Right cardiac atrium (tissue), 5 donors: ENCODE measurements around the gene ZNF74. TPM values are rescaled to one million over a fixed set of nuclear protein-coding genes. Genes with fewer than 3 reads are reported as not detected.

Source experiments
- ATAC-seq, 2 donors: fragments of 200-7000 bp; cut with Tn5 transposase; one replicate each; pipeline versions ENCODE4 v1.8.0 to v1.9.1; 2020; ENCODE audit warnings: moderate library complexity in 2 of 2, mild to moderate bottlenecking in 1 of 2
- DNase-seq, 3 donors: peaks; one replicate each; pipeline ENCODE4 v3.0.0-alpha.2; 2020
- H3K27ac ChIP-seq: one replicate; pipeline ENCODE4 v1.5.1; 2013; ENCODE audit warnings: mild to moderate bottlenecking, low read length, control low read depth, moderate library complexity
- H3K27me3 ChIP-seq: one replicate; pipeline ENCODE4 v1.6.1; 2013; ENCODE audit not compliant: control insufficient read depth, insufficient read depth
- H3K4me1 ChIP-seq: one replicate; pipeline ENCODE4 v1.6.1; 2013; ENCODE audit warnings: low read length; ENCODE audit not compliant: control insufficient read depth, insufficient read depth
- H3K4me3 ChIP-seq: one replicate; pipeline ENCODE4 v1.5.1; 2013; ENCODE audit warnings: low read length, control low read depth
- H3K9me3 ChIP-seq: one replicate; pipeline ENCODE4 v1.6.1; 2013; ENCODE audit warnings: low read length; ENCODE audit not compliant: control insufficient read depth
- WGBS: extraction: QIAGEN DNeasy Blood & Tissue Kit; methylation state at CpG from one replicate; pipeline ENCODE4 v1.1.7; 2013; 5-methylcytosine and 5-hydroxymethylcytosine counted together
- intact Hi-C, 4 donors: fragments of 100-400 bp; cut with DNase I; formaldehyde crosslinking; loops; one replicate each; pipeline versions ENCODE4 v1.11.0 to v1.14.0; 2022 to 2023
- polyA plus RNA-seq: library from polyadenylated mRNA; stranded (reverse); fragments of 200-250 nt; gene quantifications from one replicate; pipeline ENCODE4 v1.2.3, GENCODE V29; 2013
- total RNA-seq, 4 donors: library from RNA; stranded (reverse); fragmentation: NEBNext Ultra II Directional; extraction: Animal tissue kit (Norgen Biotek cat#: 25700); gene quantifications; one replicate each; pipeline ENCODE4 v1.2.1, GENCODE V29; 2021
- donor health status: healthy with polysubstance abuse.
- donor health status: DM: no; HTN: yes; CAD: no.
- donor health status: DM: no; HTN: no; CAD: no.
- donor health status: DM: no; HTN: yes; CAD: no; lungs with severe emphysema.
- donor health status: DM: yes; HTN: yes; CAD: no.

ZNF74 gene
- total and polyA plus RNA-seq, 5 donors = 3.5 to 6.5 (median 5.7) TPM

DNA sequence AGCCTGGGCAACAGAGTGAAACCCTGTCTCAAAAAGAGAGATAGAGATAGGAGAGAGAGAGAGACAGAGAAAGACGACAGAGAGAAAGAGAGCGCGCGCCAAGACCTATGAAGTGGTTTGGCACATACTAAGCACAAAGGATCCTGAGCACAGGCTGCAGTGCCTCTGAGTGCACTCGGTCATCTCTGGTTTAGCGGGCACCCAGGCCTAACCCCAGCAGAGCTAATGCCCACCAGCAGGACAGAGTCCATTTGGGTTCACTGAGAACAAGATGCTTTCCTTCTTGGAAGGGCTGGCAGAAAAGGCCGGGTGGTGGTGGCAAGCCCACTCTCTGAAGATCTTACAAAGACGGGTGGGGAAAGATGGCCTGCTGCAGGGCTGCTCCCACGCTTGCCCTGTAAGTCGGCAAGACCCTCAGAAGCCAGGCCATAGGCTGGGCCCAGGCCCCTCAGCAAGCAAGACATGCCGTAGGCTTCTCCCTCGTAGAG lies 40.4 kb downstream of the ZNF74 start:
- WGBS = 84% methylated on average over 12 of the region's 12 CpGs
- Histone ChIP-seq H3K9me3 (no peaks in the 10 kb centered on the region), H3K27me3 (no peaks in the 10 kb centered on the region), H3K4me3 (no peak overlapping the region), H3K4me1 (no peaks in the 10 kb centered on the region), H3K27ac (no peak overlapping the region)
- DNase-seq = no peak
- no peak for ATAC-seq
- intact Hi-C loops = loop anchor here in 1 of 4 donors (10.0 kb wide), 1 partner anchor 60 kb away; the partner anchor contains the start of gene KLHL22

DNA sequence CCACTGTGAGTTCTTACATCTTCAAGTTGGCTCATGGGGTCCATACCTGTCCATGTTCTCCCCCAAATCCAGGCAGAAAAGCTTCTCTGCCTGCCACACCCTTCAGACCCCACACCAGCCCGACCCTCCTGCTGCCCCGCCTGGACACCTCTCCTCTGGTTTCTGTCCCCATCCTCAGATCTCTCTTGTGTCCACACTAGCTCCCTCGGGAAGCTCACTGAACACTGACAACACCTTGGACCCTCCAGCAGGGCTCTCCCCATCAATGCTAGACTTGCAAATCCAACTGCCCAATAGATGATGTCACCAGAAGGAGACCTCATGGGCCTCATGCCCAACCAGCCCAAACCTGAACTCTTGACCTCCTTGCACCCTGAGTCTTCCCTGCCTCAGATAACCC lies 40.8 kb downstream of the ZNF74 start:
- no peak for DNase-seq
- intact Hi-C loops = loop anchor here in 1 of 4 donors (10.0 kb wide), 1 partner anchor 60 kb away; the partner anchor contains the start of gene KLHL22
- no peak for ATAC-seq
- no peaks in the 10 kb centered on the region for H3K4me1 ChIP-seq
- no peak overlapping the region for H3K27ac ChIP-seq
- no peak overlapping the region for H3K4me3 ChIP-seq
- H3K9me3 ChIP-seq = no peaks in the 10 kb centered on the region
- WGBS = 95% methylated on average over 3 of the region's 3 CpGs
- no peaks in the 10 kb centered on the region for H3K27me3 ChIP-seq

DNA sequence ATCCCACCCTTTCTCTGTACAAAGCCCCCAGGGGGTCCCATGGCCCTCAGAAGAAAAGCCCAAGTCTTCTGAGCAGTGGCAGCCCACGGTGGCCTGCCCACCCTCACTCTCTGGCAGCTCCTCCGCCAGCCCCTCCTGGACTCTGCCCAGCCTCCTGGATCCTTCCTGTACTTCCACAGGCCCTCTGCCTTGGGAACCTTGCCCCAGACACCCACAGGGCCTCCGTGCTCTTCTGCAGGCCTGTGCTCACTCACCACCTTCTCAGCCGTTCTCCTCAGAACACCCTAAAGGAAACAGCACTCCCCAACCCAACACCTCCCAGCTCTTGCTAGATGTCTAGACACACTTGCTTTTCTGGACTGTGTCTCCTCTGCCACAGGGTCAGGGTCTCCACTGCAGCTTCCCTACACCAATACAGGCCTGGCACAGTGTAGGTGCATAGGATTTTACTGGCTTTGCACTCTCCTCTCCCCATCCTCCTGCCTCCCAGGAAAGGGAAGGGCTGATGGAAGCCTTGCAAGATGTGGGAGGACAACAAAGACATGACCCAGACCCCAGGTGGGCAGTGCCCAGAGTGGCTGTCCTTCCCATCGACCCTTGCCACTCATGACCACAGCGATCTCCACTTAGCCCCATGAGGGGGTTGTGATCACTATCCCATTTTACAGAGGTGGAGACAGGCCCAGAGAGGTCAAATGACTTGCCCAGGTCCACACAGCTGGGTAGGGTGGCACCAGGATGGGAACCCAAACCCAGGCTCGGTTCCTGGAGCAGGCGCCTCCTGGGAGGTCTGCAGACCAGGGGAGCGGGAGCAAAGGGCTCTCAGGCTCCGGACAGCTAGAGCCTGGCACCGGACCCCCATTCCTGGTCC lies 41.7 kb downstream of the ZNF74 start:
- Histone ChIP-seq H3K4me1 (no peaks in the 10 kb centered on the region), H3K9me3 (no peaks in the 10 kb centered on the region), H3K4me3 (peak overlapping the region; percentile 70), H3K27ac (no peak overlapping the region), H3K27me3 (no peaks in the 10 kb centered on the region)
- intact Hi-C loops = loop anchor here in 1 of 4 donors (10.0 kb wide), 1 partner anchor 59 kb away; the partner anchor contains the start of gene KLHL22
- DNase-seq (no peak), ATAC-seq (no peak)
- 52% methylated on average over 11 of the region's 11 CpGs for WGBS

DNA sequence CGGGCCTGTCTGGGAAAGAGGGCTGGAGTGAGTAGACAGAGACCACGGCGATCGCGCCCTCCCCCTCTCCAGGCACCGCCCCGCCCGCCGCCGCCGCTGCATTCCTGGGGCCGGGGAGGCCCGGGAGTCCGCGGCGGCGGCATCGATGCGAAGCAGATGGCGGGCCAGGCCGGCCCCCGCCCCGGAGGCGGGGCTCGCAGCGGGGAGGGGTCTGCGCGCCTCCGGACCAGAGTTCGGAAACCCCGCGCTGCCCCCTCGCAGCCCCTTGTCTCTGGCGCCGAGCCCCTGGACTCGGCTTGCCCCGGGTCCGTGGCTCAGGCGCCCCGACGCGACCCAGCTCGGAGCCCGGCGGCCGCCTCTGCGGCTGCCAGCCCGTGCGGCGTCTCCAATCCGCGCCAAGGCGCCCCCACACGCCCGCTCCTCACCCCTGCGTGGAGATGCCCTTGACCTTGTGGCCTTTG lies 42.4 kb downstream of the ZNF74 start:
- Histone ChIP-seq H3K27ac (no peak overlapping the region), H3K9me3 (no peaks in the 10 kb centered on the region), H3K4me1 (no peaks in the 10 kb centered on the region), H3K27me3 (no peaks in the 10 kb centered on the region), H3K4me3 (peak overlapping the region; percentile 70)
- WGBS = under 1% methylated on average over 56 of the region's 56 CpGs
- ATAC-seq = peak; percentile 25 to 28
- peak in 2 of 3 donors; percentile 84 for DNase-seq
- intact Hi-C loops = loop anchor here in 1 of 4 donors (10.0 kb wide), 1 partner anchor 58 kb away; the partner anchor contains the start of gene KLHL22

DNA sequence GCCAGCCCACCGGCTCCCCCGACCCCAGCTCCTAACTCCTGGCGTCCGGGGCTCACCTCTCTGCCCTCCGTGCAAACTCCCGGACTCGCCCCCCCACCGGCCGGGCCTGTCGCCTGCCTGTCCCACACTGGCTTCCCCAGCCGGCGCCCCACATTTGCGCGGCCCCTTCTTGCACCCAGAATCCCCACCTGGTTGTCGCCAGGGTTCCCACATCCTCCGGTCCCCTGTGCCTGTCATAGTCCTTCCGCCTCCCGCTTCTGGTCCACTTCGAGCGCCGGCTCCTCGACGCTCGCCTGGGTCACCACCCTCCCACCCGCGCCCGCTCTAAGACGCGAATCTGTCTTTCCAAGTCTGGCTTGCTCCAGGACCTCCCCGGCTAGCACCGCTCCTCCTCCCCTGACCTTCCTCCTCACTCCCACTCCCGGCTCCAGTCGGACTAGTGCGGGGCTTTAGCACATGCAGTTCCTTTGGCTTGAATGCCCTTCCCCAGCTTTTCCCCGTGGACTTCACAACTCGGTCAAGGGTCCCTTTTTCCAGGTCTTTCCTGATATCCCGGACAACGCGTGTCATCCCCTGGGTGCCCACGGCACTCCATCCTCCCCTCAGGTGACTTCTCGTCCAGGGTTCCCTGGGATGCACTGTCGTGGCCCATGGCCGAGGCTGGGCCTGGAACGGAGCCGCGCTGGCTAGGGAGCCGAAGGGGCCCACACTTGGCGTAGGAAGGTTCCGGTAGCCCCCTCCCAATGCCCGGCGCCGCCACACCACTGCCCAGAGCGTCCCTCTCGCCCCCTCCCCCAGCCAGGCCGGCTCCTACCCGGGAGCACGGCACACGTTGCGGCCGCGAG lies 43.0 kb downstream of the ZNF74 start:
- Histone ChIP-seq H3K27ac (peak overlapping the region; percentile 32), H3K4me1 (no peaks in the 10 kb centered on the region), H3K9me3 (no peaks in the 10 kb centered on the region), H3K4me3 (peak overlapping the region; percentile 70), H3K27me3 (no peaks in the 10 kb centered on the region)
- intact Hi-C loops = loop anchor here in 1 of 4 donors (10.0 kb wide), 1 partner anchor 58 kb away; the partner anchor contains the start of gene KLHL22
- peak; percentile 7 to 25 for ATAC-seq
- DNase-seq = peak; percentile 61 to 77 (median 75)
- WGBS = 1% methylated on average over 61 of the region's 61 CpGs

DNA sequence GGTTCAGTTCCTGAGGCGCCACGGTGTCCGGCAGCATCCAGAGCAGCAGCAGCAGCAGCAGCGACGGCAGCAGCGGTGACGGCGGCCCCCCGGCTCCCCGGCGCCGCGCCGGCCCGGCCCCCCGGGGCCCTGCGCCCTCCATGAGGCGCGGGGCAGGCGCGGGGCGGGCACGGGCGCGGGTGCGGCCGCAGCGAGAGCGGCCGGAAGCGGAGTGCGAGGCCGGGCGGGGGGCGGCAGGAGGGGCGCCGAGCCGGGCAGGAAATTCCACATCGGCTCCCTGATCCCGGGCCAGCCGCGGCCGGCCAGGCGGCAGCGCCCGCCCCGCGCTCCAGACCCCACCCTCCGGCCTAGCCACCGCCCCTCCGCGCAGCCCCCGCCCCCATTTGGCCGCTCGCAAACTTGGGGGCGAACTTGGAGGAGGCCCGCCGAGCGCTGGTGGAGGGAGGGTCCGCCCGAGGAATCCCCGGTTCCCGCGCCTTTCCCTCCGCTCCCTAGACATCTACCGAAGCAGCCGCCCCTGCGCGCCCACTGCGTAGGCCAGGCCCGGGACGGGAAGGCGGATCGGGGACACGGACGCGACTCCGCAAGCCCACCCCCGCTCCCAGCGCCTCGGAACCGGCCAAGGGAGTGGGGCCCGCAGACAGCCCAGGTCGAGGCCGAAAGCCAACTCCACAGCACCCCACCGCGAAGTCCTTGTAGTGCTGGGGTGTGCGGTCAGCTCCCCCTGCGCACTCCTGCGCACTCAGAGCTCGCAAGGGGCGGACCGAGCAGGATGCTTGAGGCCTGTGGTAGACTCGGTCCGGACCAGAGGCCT lies 43.9 kb downstream of the ZNF74 start, which contains the start of gene SCARF2:
Gene SCARF2 (minus strand): TSS at position 213 of the 814 bp plus-strand sequence. CDS start 71 bp downstream, at position 142.
- DNase-seq (peak; percentile 72 to 92 (median 92)), ATAC-seq (peak; percentile 76 to 77)
- WGBS = 2% methylated on average over 95 of the region's 95 CpGs
- Histone ChIP-seq H3K4me3 (peak within 1 kb of the TSS; percentile 70), H3K27me3 (no peaks in the 10 kb centered on the region), H3K9me3 (no peaks in the 10 kb centered on the region), H3K27ac (peak within 1 kb of the TSS; percentile 68), H3K4me1 (no peaks in the 10 kb centered on the region)
- intact Hi-C loops = loop anchor here in 1 of 4 donors (10.0 kb wide), 1 partner anchor 57 kb away; the partner anchor contains the start of gene KLHL22

DNA sequence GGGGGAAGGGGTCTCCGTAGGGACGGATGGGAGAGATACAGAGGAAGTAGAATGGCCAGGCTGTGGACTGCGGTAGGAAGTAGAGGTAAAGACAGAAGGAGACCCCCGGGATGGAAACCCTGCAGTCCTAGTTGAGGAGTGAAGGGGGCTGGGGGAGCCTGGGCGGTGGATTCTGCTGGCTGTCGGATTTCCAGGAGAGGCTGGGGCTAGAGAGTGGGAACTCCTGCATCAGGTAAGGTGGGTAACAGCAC lies 44.4 kb downstream of the ZNF74 start:
- peak overlapping the region; percentile 70 for H3K4me3 ChIP-seq
- intact Hi-C loops = loop anchor here in 1 of 4 donors (10.0 kb wide), 1 partner anchor 56 kb away; the partner anchor contains the start of gene KLHL22
- DNase-seq (no peak), ATAC-seq (no peak)
- no peaks in the 10 kb centered on the region for H3K9me3 ChIP-seq
- WGBS = 31% methylated on average over 6 of the region's 6 CpGs
- H3K4me1 ChIP-seq = no peaks in the 10 kb centered on the region
- no peak overlapping the region for H3K27ac ChIP-seq
- H3K27me3 ChIP-seq = no peaks in the 10 kb centered on the region

DNA sequence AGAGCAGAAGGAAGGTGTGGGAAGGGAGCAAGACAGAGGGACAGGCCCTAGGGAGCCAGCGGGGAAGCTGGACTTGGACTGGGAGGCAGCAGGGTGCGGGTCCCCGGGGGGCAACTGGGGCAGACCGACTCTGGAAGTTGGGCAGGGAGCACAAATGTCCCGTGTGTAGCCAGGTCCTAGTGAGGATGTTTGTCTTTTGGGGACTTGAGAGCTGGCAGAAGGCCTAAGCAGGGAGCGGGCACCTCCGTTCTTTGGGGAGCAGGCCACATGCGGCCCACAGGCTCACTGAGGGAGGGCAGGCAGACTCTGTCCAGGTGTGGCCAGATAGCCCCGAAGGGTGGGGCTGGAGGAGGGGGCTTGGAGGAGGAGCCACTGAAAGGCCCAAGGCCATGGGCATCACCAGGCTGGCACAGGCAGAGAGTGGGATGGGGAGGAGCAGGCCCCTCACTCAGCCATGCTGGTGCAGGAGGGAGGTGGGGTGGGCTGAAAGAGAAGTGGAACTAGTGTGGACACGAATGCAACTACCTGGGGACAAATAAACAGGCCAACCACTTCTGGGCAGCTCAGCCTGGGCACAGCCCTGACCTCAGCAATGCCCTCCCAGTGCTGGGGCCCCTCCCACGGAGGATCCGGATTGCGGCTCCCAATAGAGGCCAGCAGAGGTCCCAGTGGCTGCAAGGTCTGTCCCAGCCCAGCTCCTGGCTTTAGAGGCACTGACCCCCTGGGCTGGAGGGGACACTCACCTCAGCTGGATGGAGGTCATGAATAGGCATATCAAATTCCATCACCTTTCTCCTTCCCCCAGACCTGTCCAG lies 44.9 kb downstream of the ZNF74 start:
- DNase-seq = no peak
- H3K27me3 ChIP-seq = no peaks in the 10 kb centered on the region
- H3K27ac ChIP-seq = no peak overlapping the region
- ATAC-seq = peak; percentile 13 to 41
- no peaks in the 10 kb centered on the region for H3K4me1 ChIP-seq
- intact Hi-C loops = loop anchor here in 1 of 4 donors (10.0 kb wide), 1 partner anchor 56 kb away; the partner anchor contains the start of gene KLHL22
- 63% methylated on average over 13 of the region's 13 CpGs for WGBS
- peak overlapping the region; percentile 70 for H3K4me3 ChIP-seq
- no peaks in the 10 kb centered on the region for H3K9me3 ChIP-seq

DNA sequence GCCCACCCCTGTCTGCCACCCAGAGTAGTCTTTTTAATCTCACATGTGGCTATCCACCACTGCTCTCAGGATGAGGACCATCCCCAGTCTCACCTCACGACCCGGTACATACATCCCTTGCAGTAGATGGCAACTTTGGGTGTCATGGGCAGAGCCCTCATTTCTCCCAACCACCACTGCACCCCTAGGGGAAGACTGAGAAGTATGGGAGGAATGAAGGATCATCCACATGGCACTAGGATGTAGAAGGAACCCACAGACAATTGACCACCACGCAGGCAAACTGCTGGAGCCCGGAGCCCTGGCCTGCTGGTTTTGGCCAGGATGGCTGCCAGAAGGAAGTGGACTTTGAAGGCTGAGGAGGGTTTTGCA lies 45.6 kb downstream of the ZNF74 start:
- H3K4me3 ChIP-seq = no peak overlapping the region
- H3K4me1 ChIP-seq = no peaks in the 10 kb centered on the region
- no peak for ATAC-seq
- H3K9me3 ChIP-seq = no peaks in the 10 kb centered on the region
- peak in 1 of 3 donors; percentile 40 for DNase-seq
- 83% methylated on average over 4 of the region's 4 CpGs for WGBS
- intact Hi-C loops = loop anchor here in 1 of 4 donors (10.0 kb wide), 1 partner anchor 55 kb away; the partner anchor contains the start of gene KLHL22
- H3K27me3 ChIP-seq = no peaks in the 10 kb centered on the region
- no peak overlapping the region for H3K27ac ChIP-seq
